Loucy (cell line): Measurements from ENCODE around the gene RBMS3.

Source experiments
- CTCF ChIP-seq: fragments of 200-600 bp; sonication (generic); conservative IDR thresholded peaks from 2 replicates; pipeline ENCODE4 v1.5.1; 2014; ENCODE audit warnings: mild to moderate bottlenecking, antibody characterized with exemption, low read length
- EZH2phosphoT487 ChIP-seq: fragments of 200-600 bp; IDR thresholded peaks from 2 replicates; pipeline ENCODE4 v1.6.1; 2018; ENCODE audit warnings: antibody characterized with exemption, mild to moderate bottlenecking, moderate library complexity, borderline replicate concordance

GRCh38 chr3:29271475-29271874 is 9.4 kb upstream of the RBMS3 start:
- TF ChIP-seq CTCF: no peak
- TF ChIP-seq EZH2phosphoT487: no peak
